HG02798 (cell line): ENCODE data around the gene MAP3K2.

Experiments
- ATAC-seq: cut with Tn5 transposase; IDR thresholded peaks from one replicate; pipeline ENCODE4 v1.9.1; 2021; ENCODE audit warnings: mild to moderate bottlenecking; ENCODE audit not compliant: unreplicated experiment, poor library complexity

The MAP3K2 gene

DNA sequence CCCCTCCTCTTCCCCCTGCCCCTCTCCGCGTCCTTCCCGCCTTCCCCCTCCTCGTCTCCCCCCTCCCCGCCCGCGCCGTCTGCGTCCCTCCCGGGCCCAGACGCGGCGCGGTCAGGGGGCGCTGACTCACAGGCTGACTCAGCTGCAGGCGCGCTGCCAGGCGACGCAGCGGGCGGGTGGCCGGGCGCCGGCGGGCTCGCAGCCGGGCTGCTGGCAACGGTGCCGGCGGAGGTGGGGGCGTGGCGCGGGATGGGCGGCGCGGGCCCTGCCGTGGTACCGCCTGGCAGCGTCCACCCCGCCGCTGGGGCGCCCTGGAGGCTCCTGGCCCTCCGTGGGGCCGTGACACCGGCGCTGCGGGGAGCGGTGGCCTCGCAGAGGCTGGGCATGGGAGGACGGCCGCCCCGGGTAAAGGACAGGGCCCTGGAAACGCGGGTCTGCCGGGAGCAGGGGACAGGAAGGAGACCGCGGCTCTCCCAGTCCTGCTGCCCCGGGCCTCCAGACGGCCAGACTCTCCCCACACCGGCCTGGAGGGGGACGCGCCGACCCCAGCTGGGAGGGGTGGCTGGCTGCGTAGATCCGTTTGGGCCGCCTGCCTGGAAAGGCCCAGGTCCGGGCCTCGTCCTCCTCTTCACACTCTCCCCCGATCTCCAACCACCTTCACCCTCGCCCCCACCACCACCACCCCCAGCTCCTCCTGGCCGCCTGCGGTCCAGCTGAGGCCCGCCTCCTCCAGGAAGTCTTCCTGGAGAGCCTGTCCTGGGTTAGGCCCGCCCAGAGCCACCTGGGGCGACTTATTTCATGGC, 20.4 kb upstream of the MAP3K2 start:
- peak; percentile 81 for ATAC-seq

DNA sequence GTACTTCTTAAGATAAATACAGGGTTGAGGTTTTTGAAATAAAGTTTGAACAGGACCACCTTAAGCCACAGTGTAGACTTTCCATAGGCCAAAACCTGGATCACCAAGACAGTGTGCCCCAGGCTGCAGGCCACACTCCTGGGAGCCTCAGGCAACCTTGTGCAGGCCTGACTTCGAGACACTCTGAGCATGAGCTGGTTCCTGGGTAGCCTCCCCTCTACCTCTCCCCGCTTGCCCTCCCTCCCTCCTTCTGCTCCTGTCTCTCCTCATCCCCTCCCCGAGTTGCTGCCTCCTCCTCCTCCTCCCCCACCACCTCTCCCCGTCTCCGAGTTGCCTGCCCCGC, 19.9 kb upstream of the MAP3K2 start:
- ATAC-seq = peak; percentile 10

DNA sequence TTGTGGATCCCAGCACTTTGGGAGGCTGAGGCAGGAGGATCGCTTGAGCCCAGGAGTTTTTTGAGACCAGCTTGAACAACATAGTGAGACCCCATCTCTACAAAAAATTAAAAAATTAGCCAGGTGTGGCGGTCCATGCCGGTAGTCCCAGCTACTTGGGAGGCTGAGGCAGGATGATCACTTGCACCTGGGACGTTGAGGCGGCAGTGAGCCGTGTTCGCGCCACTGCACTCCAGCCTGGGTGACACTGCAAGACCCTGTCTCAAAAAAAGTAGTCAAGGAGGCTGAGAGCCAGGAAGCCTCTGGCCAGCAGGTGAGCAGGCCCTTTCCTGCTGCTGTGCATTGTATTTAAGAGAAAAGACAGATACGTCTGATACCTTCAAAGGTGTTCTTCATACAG, 19.3 kb upstream of the MAP3K2 start:
- ATAC-seq = no peak

DNA sequence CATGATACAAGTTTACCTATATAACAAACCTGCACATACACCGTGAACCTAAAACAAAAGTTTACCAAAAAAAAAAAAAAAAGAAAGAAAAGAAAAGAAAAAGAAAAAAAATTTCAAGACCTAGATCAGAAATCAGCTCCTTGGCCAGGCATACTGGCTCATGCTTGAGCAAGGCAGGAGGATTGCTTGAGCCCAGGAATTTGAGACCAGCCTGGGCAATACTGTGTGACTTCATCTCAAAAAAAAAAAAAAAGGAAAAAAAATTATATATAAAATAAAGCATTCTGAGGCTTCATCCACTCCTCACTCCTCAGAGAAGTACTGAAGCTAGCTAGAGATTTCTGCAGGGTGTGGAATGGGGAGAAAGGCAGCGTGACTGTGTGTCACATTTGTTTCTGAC, 18.7 kb upstream of the MAP3K2 start:
- no peak for ATAC-seq

DNA sequence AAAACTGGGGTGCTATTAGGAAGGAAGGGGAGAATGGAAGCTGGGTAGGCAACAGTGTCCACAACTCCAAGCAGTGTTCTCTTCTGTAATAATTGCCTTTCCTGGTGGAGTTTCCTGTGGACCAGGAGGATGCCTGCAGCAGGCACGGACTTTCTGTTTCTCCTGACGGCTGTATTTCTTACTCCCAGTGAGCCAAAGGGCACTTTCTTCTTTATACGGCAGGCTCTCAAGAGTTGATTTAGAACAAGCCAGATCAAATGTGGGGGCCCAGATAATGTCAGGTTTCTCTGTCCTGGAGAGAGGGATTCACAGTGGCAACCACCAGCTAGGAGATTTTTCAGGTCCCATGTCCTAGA, 17.5 kb upstream of the MAP3K2 start:
- no peak for ATAC-seq

DNA sequence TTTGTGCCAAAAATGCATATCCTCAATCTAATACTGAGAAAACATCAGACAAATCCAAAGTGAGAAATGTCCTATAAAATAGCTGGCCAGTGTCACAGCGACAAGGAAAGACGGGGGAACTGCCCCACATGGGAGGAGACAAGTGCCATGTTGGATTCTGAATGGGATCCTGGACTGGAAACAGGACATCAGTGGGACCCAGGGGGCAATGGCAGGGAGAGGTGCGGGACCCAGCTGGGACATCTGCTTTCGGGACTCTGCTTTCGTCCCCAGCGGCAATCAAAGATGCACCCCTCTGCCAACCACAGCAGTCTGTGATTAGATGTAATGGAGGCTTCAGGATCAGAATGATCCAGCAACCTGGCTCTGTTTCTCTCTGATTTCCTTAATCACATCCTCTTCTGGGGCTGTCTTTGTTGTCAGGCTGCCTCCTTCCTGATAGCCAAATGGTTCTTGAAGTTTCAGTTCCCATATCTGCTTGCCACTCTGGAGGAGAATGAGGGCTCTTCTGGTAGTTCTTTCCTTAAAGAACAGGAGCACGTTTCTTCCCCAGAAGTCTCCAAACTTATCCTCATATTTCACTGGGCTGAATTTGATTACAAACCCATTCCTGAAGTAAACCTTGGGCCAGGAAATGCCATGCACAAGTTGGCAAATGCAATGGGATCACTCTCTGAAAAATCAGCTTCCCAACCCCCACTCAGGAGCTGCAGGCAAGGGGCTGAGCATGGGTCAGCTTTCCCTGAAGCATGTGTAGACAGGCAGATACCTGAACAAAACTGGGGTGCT, 16.9 kb upstream of the MAP3K2 start:
- ATAC-seq = no peak

DNA sequence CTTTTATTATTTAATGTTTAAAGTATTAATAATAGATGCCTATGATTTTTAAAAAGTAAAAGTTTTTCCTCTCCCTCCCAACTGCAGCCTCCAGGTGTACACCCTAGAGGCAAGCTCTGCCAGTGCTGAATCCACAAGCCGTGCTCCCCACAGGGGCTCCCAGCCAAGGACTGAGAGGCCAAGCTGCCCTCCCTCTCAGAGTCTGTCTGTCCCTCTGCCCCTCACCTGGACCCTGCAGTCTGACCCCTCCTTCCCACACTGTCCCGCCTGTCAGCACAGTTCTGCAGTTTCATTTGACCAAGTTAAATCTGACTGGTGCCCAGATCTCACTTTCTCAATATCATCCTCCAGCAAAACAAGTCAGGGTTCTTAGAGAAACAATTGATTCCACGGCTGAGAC, 15.7 kb upstream of the MAP3K2 start:
- no peak for ATAC-seq

DNA sequence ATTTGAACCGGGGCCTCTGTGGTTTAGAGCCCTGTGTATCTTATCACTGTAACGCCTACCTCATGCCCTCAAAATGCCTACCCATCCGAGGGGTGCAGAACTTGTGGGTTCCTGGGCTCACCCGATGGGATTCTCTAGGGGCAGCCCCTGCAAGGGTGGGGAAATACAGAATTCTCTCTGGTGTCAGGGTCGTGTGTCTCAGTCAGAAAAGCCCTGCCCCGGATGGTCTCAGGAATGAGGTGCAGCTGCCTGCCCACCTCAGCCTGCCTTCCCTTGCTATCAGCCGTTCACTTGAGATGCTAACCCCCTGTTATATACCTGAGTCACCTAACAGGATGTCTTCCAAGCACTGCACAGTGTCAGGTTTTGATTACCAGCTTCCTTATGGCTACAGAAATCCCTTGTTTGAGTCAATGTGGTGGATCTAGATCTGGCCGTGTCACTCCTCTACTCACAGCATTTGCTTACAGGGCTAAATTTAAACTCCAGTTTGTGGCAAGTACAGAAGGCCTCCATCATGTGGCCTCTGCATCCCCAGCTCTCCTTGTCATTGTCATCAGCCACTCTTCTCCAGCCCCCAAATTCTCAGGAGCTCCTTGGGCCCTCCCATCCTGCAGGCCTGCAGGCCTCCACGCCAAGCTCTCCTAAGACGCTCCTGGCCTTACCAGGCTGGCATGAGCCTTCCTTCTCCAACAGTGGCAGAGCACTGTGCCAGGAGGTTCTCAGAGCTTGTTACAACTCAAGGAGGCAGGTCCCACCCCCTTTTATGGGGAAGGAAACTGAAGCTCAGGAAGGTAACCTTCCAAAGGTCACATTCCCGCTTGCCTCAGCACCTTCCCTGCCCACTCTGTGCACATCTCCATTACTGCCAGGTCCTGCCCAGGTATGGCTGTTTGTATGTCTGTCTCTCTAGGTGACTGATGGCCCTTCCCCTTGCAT, 14.3 kb upstream of the MAP3K2 start:
- no peak for ATAC-seq

DNA sequence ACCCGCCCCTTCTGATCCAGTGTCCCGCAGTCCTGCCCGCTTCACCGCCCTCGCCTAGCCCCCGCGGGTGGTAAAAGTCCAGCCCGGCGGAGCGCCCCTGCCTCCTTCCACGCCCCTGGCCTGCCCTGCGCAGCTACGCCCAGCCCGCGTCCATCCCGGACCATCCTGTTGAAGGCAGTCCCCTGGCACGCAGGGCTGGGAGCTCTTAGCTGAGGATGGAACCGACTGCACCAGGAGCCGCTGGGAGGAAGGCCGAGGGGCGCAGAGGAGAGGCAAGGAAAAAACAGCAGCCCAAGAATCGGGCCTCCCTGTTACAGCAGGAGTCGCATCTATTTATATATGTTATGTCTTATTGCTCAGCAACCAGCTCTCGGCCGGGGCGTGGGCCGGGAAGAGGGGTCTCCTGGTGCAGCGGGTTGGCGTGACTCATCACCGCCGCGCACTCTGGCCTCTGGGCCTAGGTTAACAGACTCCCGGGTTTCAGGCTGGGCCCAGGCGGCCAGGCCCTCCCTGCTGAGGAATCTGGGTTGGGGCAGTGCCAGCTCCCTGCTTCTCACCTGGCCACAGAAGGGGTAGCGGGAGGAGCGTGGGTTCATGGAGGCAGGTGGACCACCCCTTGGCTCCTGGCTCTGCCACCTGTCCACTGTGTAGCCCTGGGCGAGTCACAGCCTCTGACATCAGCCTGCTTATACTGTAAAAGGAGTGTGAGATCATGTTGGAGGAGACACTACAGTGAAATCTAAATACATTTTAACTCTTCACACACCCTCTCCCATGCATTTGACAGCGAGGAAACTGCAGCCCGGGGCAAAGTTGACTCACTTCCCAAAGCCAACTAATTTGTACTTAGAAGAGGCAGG, 13.4 kb upstream of the MAP3K2 start:
- ATAC-seq = no peak

DNA sequence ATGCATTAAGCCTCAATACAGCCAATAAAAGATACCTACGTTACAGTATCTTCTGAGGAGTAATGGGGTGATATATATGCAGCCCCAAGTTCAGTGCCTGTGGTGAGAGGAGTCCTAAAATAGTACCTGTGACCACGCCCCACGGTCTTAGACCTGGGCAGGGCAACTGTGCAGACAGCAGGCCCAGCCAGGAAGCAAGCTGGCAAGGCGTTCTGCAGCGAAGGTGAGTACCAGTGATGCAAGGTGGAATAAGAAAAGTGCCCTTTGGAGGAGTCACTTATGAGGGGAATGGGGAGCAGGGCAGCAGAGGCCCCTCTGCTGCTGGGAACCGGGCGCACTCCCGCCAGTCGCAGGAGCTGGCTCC, 12.7 kb upstream of the MAP3K2 start:
- ATAC-seq = no peak

DNA sequence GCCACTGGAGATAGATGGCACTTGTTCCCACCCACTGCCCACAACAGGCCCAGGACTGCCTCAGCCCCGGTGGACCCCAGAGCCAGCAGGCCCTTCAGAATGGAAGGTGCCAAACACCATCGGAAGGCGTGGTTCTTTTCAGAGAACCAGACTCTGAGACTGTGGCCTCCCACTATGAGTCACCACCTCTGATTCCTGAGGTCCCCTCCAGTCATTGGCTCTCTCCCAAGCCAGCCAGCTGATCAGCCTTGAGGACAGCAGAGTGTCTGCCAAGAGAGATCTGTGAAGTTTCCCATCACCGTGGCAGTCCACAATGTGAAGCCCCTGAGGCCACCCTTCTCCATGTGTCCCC, 10.4 kb upstream of the MAP3K2 start:
- peak; percentile 93 for ATAC-seq

DNA sequence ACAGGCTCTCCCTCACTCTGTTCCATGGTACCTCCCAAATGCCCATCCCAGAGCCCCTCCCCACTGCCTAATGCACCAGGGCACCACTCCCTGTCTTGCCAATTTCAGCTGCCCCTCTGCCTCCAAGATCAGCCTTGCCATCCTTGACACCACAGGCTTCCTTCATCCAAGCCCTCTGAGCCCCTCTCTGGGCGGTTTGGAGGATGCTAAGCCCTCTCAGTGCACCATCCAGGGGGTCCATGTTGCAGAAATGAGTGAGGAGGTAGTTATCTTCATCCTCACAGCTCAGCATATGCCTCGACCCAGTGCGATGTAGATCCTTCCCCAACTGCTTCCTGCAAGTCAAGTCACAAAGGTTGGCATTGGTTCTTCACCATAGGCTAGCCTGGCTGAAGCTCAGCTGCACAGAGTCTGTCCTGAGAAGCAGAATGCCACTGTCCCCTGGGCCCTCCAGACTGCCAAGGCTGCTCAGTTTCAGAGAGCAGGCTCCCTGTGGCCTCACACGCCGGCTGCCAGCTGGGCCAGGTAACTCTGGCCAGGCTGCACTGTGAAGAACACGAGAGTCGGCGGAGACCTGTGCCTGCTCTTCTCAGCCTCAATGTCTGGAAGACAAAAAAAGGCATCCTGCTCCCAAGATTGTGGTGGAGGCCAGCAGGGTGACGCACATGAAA, 9.9 kb upstream of the MAP3K2 start:
- no peak for ATAC-seq

DNA sequence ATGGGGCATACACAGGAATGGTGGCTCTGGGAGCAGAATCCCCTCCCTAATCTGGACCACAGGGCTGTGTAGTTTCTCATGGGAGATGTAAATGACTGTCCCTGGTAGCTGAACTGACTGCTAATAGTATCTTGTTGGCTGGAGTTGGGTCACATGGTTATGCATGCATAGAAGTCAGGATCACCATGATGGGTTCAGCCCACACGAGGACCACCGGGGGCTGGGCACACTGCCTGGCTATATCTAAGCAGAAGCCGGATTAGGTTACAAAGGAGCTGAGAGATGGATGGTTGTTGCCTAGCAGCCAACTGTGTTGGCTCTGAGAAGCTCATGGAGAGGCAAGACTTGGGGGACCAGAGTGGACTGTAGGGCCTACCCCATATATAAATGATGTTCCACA, 6.7 kb upstream of the MAP3K2 start:
- ATAC-seq = no peak

DNA sequence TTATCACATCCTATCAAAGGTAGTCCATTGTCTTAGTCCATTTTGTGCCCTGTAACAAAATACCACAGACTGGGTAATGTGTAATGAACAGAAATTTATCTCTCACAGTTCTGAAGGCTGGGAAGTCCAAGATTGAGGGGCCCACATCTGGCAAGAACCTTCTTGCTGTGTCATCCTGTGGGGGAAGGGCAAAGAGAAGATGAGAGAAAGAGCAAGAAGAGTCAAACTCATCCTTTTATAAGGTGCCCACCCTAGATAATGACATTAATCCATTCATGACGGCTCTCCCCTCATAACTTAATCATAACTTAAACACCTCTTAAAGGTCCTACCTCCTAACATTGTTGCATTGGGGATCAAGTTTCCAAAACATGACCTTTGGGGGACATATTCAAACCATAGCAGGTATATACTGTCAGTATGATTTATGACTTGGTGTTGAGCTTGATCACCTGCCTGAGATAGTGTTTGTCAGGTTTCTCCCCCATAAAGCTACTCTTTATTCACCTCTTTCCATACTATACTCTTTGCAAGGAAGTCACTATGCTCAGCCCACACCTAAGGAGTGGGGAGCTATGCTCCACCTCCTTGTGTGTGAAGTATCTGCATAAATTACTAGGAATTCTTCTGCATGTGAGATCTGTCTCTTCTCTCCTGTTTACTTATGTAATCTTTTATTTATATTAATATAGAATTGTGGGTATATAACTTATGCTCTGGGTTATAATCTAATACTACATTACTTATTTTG, 5.2 kb upstream of the MAP3K2 start:
- ATAC-seq = no peak

DNA sequence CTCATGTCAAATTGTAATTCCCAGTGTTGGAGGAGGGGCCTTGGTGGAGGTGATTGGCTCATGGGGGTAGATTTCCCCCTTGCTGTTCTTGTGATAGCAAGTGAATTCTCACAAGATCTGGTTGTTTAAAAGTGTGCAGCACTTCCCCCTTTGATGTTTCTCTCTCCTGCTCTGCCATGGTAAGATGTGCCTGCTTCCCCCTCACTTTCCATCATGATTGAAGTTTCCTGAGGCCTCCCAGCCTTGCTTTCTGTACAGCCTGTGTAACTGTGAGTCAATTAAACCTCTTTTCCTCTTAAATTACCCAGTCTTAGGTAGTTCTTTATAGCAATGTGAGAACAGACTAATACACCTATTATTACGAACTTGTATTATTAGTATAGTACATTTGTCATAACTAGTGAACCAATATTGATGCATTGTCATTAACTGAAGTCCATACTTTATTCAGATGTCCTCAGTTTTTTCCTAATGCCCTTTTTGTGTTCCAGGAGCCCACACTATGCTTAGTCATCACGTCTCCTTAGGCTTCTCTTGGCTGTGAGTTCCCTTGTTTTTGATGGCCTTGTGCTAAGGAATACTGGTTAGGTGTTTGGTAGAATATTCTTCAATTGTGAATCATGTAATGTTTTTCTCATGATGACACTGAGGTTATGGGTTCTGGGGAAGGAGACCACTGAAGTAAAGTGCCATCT, 4.5 kb upstream of the MAP3K2 start:
- no peak for ATAC-seq

DNA sequence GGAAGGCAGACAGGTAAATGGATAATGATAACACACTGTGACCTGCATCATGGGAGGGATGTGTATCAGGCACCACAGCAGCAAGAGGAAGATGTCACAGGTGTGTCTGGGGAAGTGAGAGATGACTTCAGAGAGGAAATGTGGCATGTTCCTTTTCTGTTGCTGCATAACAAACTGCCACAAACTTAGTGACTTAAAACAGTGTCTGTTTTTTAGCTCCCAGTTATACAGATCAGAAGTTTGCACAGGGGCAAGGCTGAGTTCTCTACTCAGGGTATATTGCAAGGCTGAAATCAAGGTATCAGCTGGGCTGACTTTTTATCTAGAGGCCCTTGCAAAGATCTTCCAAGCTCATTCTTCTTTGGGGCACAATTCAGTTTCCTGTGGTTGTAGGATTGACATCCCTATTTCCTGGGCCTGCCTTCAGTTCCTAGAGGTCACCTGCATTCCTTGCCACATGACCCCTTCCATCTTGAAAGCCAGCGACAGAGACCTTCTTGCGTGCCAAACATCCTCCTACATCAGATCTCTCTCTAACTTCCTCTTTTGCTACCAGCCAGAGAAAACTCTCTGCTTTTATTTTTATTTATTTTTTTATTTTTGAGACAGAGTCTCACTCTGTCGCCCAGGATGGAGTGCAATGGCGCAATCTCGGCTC, 2.1 kb upstream of the MAP3K2 start:
- no peak for ATAC-seq

DNA sequence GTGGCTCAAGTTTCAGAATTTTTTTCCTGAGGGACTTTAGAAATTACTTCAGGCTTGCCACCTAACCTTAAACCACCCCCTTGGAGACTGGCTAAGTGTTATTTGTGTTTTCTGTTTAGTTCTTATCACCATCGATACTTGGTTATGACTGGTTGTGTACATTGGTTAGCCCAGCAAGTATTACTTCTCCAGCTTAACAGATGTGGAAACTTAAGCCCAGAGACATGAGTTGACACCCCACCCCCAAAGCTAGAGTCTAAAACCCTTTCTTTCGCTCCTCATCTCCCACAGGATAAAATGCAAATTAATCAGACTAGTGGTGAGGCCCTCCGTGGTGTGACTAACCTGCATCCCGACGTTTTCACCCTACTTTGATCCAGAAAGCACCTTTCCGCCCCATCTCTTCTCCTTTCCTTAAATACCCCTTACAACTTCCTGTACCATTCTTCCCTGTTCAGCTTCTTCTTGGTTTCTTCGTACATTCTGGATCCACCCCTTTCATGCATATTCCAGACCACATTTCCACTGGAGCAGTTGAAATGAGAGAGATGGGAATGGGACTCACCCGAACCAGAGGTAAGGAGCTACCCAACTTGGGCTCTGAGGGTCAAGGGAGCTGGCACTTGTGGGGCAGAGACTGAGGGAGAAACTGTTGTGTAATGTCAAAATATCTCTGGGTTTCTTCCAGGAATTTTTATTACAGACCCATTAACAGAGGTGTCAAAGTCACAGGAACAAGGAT, 819 bp upstream of the MAP3K2 start:
- ATAC-seq = peak; percentile 13
